Activated T-helper 1 cell treated with anti-CD3 and anti-CD28 coated beads, Interleukin-2, amount 50 U/mL, for 16 hours (primary cell): ENCODE data around the gene IL22RA1.
A peak's percentile ranks its signal among the peaks of the same experiment; 100 is the strongest.

ENCODE experiments used
- DNase-seq, 2 donors: peaks; one replicate each; pipeline ENCODE4 v3.0.0-alpha.2; 2020; ENCODE audit warnings: low read depth in 1 of 2, low spot score in 1 of 2

Gene IL22RA1

DNA sequence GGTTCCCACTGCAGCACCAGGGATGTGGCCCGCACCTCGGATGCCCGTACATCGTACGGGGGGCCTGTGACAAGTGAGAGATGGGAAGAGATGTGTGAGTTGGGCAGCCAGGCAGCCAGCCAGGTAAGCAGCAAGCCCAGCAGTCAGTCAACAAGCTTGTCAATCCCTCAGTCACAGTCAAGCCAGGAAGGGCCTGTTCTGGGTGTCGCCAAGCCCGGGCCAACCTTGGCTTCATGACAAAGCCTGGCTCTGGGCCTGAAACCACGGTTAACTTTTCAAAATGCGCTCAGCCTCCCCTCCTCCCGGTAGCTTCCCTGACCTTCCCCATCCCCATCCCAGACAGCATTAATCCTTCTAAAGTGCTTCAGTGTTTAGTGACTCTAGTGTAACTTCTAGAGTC, 62.8 kb downstream of the IL22RA1 start:
- no peak for DNase-seq

DNA sequence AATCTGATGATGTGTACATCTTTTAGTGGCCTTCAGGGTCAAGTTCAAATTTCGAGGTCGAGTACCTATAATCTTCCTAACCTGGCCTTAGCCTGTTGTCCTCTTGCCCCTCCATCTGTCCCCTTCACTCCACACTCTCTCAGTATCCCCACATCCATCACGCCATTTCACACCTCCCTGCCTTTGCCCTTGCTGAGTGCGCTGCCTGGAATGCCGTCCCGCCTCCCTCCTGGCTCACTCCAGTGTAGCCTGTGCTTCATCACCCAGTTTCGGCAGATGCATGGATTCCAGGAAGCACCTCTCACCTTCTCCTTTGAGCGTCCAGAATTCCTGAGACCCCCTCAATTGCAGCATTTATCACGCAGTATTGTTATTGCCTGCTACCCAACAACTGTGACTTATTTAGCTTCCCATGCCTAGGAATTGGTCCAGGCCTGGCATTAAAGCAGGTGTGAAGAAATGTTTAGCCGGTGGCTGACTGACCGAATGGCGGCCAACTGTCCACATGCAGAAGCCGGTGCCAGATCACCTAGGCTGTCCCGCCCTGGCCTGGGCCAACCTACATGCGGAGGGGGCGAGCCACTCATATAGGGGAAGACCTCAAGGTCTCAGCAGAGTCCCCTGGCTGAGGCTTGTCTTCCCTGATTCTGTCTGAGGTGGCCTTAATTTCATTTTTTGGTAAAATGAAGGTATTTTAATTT, 65.5 kb downstream of the IL22RA1 start:
- no peak for DNase-seq

DNA sequence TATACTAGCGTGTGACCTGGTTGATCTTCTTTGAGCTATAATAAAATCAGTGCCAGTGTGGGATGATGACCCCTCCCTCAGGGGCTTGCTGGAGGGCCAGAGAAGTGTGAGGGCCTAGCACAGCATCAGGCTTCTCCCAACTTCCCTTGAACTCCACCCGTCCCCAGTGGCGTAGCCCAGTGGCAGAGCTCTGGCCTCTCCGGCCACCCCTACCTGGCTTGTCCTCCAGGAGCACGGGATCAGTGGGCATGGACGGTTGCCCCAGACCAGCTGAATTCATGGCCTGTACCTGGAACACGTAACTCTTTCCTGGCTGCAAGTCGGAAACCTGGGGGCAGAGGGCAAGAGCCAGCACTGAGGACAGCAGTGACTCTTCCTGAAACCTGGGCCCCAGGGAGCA, 67.0 kb downstream of the IL22RA1 start:
- DNase-seq = no peak

DNA sequence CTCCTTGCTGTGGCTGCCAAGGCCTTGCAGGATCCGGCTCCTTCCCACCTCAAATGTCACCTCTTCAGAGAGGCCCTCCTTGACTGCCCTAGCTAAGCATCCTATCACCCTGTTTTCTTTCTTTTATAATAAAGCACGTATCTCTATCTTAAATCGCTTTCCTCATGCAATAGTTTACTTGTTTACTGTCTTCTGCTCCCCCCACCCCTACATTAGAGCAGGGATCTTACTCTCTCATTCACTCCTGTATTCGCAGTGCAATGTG, 67.4 kb downstream of the IL22RA1 start:
- DNase-seq = no peak

GRCh38 chr1:24074817-24075589, 67.9 kb downstream of the IL22RA1 start:
- DNase-seq = no peak

- no peak for DNase-seq
Observed at GRCh38 chr1:24074196-24074595, 68.7 kb downstream of the IL22RA1 start.

- no peak for DNase-seq
Observed at GRCh38 chr1:24071941-24072340, 71.0 kb downstream of the IL22RA1 start.

- peak; percentile 34 to 56 for DNase-seq
Observed at GRCh38 chr1:24070821-24071393, 72.0 kb downstream of the IL22RA1 start.

DNA sequence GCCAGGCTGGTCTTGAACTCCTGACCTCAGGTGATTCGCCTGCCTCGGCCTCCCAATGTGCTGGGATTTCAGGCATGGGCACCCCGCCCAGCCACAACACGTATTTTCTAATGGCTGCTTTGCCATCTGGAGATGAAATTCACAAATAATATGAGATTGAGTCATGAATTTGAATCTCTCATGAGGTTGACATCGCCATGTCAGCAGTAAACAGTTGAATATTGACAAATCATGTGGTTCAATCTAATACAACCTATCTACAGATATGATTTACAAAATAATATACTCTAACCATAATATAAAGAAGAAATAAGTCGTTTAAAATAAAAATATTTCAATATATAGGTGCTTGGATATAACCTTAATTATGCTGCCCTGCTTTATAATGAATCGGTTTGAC, 73.1 kb downstream of the IL22RA1 start:
- DNase-seq = no peak
